ENCODE measurements around the gene ARSI. TPM values are rescaled to one million over a fixed set of nuclear protein-coding genes. Genes with fewer than 3 reads are reported as not detected.

ARSI gene
- total and polyA plus RNA-seq, 2 of the 13 experiments (the other 11 are each of a cell fraction or from before 2014, with no cell fraction given), result 4.2 to 33.9 TPM

DNA sequence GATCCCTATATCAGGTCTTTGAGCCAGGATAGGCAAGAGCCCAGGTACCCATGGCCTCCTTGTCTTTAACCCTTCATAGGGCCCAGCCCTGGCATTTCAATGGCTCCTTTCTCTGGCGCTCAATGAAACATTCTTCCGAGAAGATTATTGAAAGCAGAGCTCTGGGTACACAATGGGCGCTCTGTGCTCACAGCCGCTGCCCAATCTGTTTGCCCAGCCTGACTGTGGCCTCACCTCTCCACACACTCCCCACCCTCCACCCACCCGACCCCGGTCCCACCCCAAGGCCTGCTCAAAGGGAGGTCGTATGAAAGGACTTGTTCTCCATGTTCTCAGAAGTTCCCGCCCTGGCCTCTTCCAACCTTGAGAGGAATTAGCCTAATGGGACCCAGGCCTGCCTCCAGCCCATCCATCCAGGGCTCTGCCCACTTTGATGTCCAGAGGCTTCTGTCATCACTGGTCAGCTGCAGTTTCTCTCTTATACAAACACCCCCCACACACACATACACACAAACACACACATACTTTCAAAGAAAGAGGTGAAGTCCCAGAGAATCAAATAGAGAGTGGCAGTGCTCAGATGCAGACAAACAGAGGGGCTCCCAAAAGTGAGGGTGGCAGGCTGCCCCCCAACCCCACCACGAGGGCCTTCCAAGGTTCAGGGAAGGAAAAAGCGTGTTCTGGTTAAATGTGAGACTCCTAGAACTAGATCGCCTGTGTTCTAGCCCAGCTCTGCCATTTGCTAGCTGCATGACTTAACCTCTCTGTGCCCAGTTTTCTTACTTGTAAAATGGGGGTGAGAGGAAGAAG lies 5.1 kb upstream of the ARSI start (continued):
- TF ChIP-seq, protein P1, sequence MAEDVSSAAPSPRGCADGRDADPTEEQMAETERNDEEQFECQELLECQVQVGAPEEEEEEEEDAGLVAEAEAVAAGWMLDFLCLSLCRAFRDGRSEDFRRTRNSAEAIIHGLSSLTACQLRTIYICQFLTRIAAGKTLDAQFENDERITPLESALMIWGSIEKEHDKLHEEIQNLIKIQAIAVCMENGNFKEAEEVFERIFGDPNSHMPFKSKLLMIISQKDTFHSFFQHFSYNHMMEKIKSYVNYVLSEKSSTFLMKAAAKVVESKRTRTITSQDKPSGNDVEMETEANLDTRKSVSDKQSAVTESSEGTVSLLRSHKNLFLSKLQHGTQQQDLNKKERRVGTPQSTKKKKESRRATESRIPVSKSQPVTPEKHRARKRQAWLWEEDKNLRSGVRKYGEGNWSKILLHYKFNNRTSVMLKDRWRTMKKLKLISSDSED (CRISPR knock-in tag; IDR thresholded peaks at IDR 0.05), result no peak
- TF ChIP-seq IKZF4 (CRISPR knock-in tag; IDR thresholded peaks at IDR 0.05; ENCODE audit: borderline replicate concordance, low read depth, not compliant biosample characterization), result no peak
- no peak for TF ChIP-seq YEATS2 (CRISPR knock-in tag; IDR thresholded peaks at IDR 0.05; ENCODE audit: borderline replicate concordance)
- TF ChIP-seq THYN1 (CRISPR knock-in tag; IDR thresholded peaks at IDR 0.05; ENCODE audit: borderline replicate concordance, low read depth), result no peak
- TF ChIP-seq ZNF207 (IDR thresholded peaks at IDR 0.05; ENCODE audit: borderline replicate concordance), result no peak
- no peak for TF ChIP-seq KDM5A (IDR thresholded peaks at IDR 0.05; ENCODE audit: borderline replicate concordance, low read length)
- peak; percentile 37; the same call in 1 of the 2 replicates for TF ChIP-seq FOXA3 (CRISPR knock-in tag; IDR thresholded peaks at IDR 0.05)
- no peak for TF ChIP-seq ZFYVE20 (CRISPR knock-in tag; IDR thresholded peaks at IDR 0.05; ENCODE audit: borderline replicate concordance, low read depth)
- TF ChIP-seq SOX5 (CRISPR knock-in tag; IDR thresholded peaks at IDR 0.05; ENCODE audit: borderline replicate concordance), result 0 out of 2 replicates have a peak, but pooled peaks have one; percentile 23
- TF ChIP-seq ZZZ3 (CRISPR knock-in tag; IDR thresholded peaks at IDR 0.05; ENCODE audit: borderline replicate concordance), result no peak
- TF ChIP-seq, protein P2, sequence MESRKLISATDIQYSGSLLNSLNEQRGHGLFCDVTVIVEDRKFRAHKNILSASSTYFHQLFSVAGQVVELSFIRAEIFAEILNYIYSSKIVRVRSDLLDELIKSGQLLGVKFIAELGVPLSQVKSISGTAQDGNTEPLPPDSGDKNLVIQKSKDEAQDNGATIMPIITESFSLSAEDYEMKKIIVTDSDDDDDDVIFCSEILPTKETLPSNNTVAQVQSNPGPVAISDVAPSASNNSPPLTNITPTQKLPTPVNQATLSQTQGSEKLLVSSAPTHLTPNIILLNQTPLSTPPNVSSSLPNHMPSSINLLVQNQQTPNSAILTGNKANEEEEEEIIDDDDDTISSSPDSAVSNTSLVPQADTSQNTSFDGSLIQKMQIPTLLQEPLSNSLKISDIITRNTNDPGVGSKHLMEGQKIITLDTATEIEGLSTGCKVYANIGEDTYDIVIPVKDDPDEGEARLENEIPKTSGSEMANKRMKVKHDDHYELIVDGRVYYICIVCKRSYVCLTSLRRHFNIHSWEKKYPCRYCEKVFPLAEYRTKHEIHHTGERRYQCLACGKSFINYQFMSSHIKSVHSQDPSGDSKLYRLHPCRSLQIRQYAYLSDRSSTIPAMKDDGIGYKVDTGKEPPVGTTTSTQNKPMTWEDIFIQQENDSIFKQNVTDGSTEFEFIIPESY (CRISPR knock-in tag; IDR thresholded peaks at IDR 0.05), result peak; percentile 13; the same call in 1 of the 2 replicates
- TF ChIP-seq ZNF34 (CRISPR knock-in tag; IDR thresholded peaks at IDR 0.05; ENCODE audit: borderline replicate concordance), result no peak
- no peak for TF ChIP-seq RNF2 (conservative IDR thresholded peaks at IDR 0.05; ENCODE audit: low read depth)
- TF ChIP-seq YY1 (IDR thresholded peaks at IDR 0.05; ENCODE audit: insufficient read depth, insufficient replicate concordance, low read depth, low read length), result peak; percentile 52
- TF ChIP-seq RFX5 (IDR thresholded peaks at IDR 0.05; ENCODE audit: low read depth, low read length), result no peak
- TF ChIP-seq IRF2 (CRISPR knock-in tag; IDR thresholded peaks at IDR 0.05), result no peak
- TF ChIP-seq ELF1 (CRISPR knock-in tag; IDR thresholded peaks at IDR 0.05), result no peak
- TF ChIP-seq HNRNPL (IDR thresholded peaks at IDR 0.05; ENCODE audit: low read depth, low read length), result 0 out of 2 replicates have a peak, but pooled peaks have one; percentile 55
- TF ChIP-seq ZNF614 (CRISPR knock-in tag; IDR thresholded peaks at IDR 0.05; ENCODE audit: borderline replicate concordance), result 0 out of 2 replicates have a peak, but pooled peaks have one; percentile 14
- TF ChIP-seq, protein P3, sequence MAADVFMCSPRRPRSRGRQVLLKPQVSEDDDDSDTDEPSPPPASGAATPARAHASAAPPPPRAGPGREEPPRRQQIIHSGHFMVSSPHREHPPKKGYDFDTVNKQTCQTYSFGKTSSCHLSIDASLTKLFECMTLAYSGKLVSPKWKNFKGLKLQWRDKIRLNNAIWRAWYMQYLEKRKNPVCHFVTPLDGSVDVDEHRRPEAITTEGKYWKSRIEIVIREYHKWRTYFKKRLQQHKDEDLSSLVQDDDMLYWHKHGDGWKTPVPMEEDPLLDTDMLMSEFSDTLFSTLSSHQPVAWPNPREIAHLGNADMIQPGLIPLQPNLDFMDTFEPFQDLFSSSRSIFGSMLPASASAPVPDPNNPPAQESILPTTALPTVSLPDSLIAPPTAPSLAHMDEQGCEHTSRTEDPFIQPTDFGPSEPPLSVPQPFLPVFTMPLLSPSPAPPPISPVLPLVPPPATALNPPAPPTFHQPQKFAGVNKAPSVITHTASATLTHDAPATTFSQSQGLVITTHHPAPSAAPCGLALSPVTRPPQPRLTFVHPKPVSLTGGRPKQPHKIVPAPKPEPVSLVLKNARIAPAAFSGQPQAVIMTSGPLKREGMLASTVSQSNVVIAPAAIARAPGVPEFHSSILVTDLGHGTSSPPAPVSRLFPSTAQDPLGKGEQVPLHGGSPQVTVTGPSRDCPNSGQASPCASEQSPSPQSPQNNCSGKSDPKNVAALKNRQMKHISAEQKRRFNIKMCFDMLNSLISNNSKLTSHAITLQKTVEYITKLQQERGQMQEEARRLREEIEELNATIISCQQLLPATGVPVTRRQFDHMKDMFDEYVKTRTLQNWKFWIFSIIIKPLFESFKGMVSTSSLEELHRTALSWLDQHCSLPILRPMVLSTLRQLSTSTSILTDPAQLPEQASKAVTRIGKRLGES (CRISPR knock-in tag; IDR thresholded peaks at IDR 0.05; ENCODE audit: borderline replicate concordance), result no peak
